ENCODE results near the gene PCMT1. TPM values are rescaled to one million over a fixed set of nuclear protein-coding genes. Genes with fewer than 3 reads are reported as not detected.
A peak's percentile ranks its signal among the peaks of the same experiment; 100 is the strongest.

The PCMT1 gene
- total and polyA plus RNA-seq, 2 of the 13 experiments (the other 11 are each of a cell fraction or from before 2014, with no cell fraction given) = 112 to 169 TPM

GRCh38 chr6:149717588-149718458 lies 31.7 kb upstream of the PCMT1 start, which contains the start of gene LATS1 (continued):
- peak; percentile 84; the same call in 1 of the 2 replicates for TF ChIP-seq MEF2D (CRISPR knock-in tag; IDR thresholded peaks at IDR 0.05)
- TF ChIP-seq ZNF546 (CRISPR knock-in tag; conservative IDR thresholded peaks at IDR 0.05) = peak; percentile 87
- no peak for TF ChIP-seq SETDB1 (CRISPR knock-in tag; IDR thresholded peaks at IDR 0.05; ENCODE audit: borderline replicate concordance)
- TF ChIP-seq PRDM15 (CRISPR knock-in tag; IDR thresholded peaks at IDR 0.05) = peak; percentile 30; the same call in 1 of the 2 replicates
- no peak for TF ChIP-seq ZNF180 (CRISPR knock-in tag; IDR thresholded peaks at IDR 0.05; ENCODE audit: borderline replicate concordance, low read depth)
- peak; percentile 93 for TF ChIP-seq DZIP1 (CRISPR knock-in tag; IDR thresholded peaks at IDR 0.05)
- TF ChIP-seq JUN (CRISPR knock-in tag; IDR thresholded peaks at IDR 0.05) = peak; percentile 66; the same call in 1 of the 2 replicates
- peak; percentile 64 for TF ChIP-seq ZNF292 (CRISPR knock-in tag; IDR thresholded peaks at IDR 0.05; ENCODE audit: borderline replicate concordance, low read depth)
- no peak; the same call in 1 of the 2 replicates for TF ChIP-seq KDM4B (CRISPR knock-in tag; IDR thresholded peaks at IDR 0.05)
- peak; percentile 94; the same call in 1 of the 2 replicates for TF ChIP-seq ZNF484 (CRISPR knock-in tag; IDR thresholded peaks at IDR 0.05; ENCODE audit: borderline replicate concordance, low read depth)
- peak; percentile 28; the same call in 1 of the 2 replicates for TF ChIP-seq ZSCAN12 (CRISPR knock-in tag; IDR thresholded peaks at IDR 0.05)
- peak; percentile 95 for TF ChIP-seq FOXC1 (CRISPR knock-in tag; IDR thresholded peaks at IDR 0.05; ENCODE audit: borderline replicate concordance)
- TF ChIP-seq MAZ (IDR thresholded peaks at IDR 0.05; ENCODE audit: borderline replicate concordance, low read depth, low read length) = peak; percentile 83
- peak; percentile 96 for TF ChIP-seq MAZ (CRISPR knock-in tag; IDR thresholded peaks at IDR 0.05; ENCODE audit: low read depth)
- TF ChIP-seq ZNF879 (CRISPR knock-in tag; IDR thresholded peaks at IDR 0.05) = peak; percentile 98
- peak; percentile 34 to 57; a peak in 3 of 4 replicates for TF ChIP-seq NR2F1 (CRISPR knock-in tag; IDR thresholded peaks at IDR 0.05)
- peak; percentile 94 for TF ChIP-seq ZXDC (CRISPR knock-in tag; IDR thresholded peaks at IDR 0.05)
